ENCODE results near the gene GPR55. TPM values are rescaled to one million over a fixed set of nuclear protein-coding genes. Genes with fewer than 3 reads are reported as not detected.

The GPR55 gene
- total and polyA plus RNA-seq, 10 donors = 0.86 to 6.8 (median 3.1) TPM

GRCh38 chr2:230914886-230915285 is 10.2 kb downstream of the GPR55 start:
- intact Hi-C loops (cut with DNase I; ENCODE audit: low total_unique reads) = loop anchor here (5.0 to 10.0 kb wide), 2 partner anchors 68 to 70 kb away; no protein-coding TSS in a partner anchor
- H3K36me3 ChIP-seq = peaks cover 0 to 6% (median 0%) of the 10 kb centered on the region in 6 donors
- peaks cover 0 to 10% (median 3%) of the 10 kb centered on the region in 6 donors for H3K4me1 ChIP-seq
- TF ChIP-seq CTCF (IDR thresholded peaks at IDR 0.05 in 8 of 11, conservative IDR thresholded peaks at IDR 0.05 in 3 of 11) = no peak
- no peak for TF ChIP-seq POLR2A (IDR thresholded peaks at IDR 0.05)
- TF ChIP-seq POLR2AphosphoS5 (IDR thresholded peaks at IDR 0.05) = no peak
- WGBS, 5 donors = 77 to 94% (median 87%) methylated on average over 2 to 3 of the region's 3 CpGs
- H3K4me3 ChIP-seq = no peak overlapping the region
- no peaks in the 10 kb centered on the region for H3K9me3 ChIP-seq
- DNase-seq = peak; percentile 46
- peaks cover 0 to 14% (median 0%) of the 10 kb centered on the region in 7 donors for H3K27me3 ChIP-seq (replicated peaks in 1 of 7)
- no peak overlapping the region for H3K27ac ChIP-seq

DNA sequence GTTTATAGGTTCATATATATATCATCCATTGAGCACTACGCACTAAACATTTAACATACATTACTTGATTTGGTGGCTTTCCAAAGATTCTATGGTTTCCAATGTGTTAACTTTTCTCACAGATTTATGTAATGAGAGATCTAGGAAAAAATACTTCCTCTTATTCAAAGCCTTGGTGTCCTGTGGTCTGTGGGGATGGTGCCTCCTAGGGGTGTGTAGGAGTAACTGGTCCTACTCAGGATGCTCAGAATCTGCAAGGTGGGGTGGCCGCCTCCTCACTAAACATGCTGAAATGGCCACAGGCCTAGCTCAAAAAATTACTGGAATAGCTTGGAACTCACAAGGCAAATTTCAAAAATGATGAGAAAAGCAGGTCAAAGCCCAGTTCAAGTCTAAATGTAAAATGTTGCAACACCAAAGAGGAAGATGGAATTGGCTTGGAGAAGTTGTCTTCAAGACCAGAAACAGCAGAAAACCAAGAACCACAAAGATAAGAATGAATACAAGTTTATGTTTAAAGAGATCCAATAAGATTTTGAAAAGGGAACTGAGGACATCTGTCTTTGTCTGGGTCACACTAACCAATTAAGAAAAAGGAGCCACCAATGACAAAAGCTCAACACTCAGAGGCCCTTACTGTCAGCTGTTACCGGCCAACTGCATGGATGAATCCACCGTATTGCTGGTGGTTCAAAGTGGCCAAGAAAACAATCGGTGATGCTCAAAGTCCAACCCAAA is 11.5 kb downstream of the GPR55 start:
- peak; percentile 78 for DNase-seq
- 57 to 76% (median 67%) methylated on average over 5 of the region's 5 CpGs for WGBS, 5 donors
- Histone ChIP-seq H3K9me3 (no peaks in the 10 kb centered on the region), H3K4me3 (no peak overlapping the region), H3K4me1 (peaks cover 0 to 12% (median 3%) of the 10 kb centered on the region in 6 donors), H3K27me3 (replicated peaks in 1 of 7) (peaks cover 0 to 14% (median 0%) of the 10 kb centered on the region in 7 donors), H3K27ac (peak overlapping the region in 2 of 8 donors; percentile 22 to 42), H3K36me3 (peaks cover 0 to 10% (median 0%) of the 10 kb centered on the region in 6 donors)
- TF ChIP-seq POLR2A (IDR thresholded peaks at IDR 0.05) = no peak
- TF ChIP-seq POLR2AphosphoS5 (IDR thresholded peaks at IDR 0.05) = no peak
- TF ChIP-seq CTCF (IDR thresholded peaks at IDR 0.05 in 8 of 11, conservative IDR thresholded peaks at IDR 0.05 in 3 of 11) = peak; percentile 36 to 73 (median 58)
- intact Hi-C loops (cut with DNase I; ENCODE audit: low total_unique reads) = loop anchor here (5.0 to 10.0 kb wide), 2 partner anchors 66 to 71 kb away; no protein-coding TSS in a partner anchor

DNA sequence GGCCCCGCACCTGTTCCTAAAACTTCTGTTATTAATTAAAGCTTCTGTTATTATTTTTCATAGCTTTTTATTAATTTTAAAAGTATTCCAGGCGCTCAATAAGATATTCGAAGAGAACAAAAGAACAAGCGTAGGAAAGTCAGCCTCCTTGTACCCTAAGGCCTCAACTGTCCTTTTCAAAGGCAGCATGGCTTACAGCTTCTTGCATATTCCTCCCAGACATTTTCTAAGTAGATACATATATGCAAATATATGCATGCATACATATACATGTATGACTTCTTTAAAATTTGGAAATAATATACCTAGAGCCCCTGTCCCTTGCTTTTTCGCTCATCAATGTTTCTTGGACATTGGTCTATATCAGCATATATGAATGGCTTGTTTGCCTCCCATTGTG is 12.3 kb downstream of the GPR55 start:
- intact Hi-C loops (cut with DNase I; ENCODE audit: low total_unique reads) = loop anchor here (5.0 to 10.0 kb wide), 2 partner anchors 65 to 72 kb away; no protein-coding TSS in a partner anchor

More for the DNA sequence above, 12.3 kb downstream of the GPR55 start:
- DNase-seq = no peak
- WGBS, 5 donors = 87 to 97% (median 93%) methylated on average over 5 of the region's 5 CpGs
- Histone ChIP-seq H3K36me3 (peaks cover 0 to 10% (median 0%) of the 10 kb centered on the region in 6 donors), H3K4me3 (no peak overlapping the region), H3K27ac (no peak overlapping the region), H3K27me3 (replicated peaks in 1 of 7) (peaks cover 0 to 14% (median 0%) of the 10 kb centered on the region in 7 donors), H3K9me3 (no peaks in the 10 kb centered on the region), H3K4me1 (peaks cover 0 to 15% (median 3%) of the 10 kb centered on the region in 6 donors)
- no peak for TF ChIP-seq POLR2AphosphoS5 (IDR thresholded peaks at IDR 0.05)
- no peak for TF ChIP-seq POLR2A (IDR thresholded peaks at IDR 0.05)
- TF ChIP-seq CTCF (IDR thresholded peaks at IDR 0.05 in 8 of 11, conservative IDR thresholded peaks at IDR 0.05 in 3 of 11) = no peak
